ENCODE results near the gene LILRB4. TPM values are rescaled to one million over a fixed set of nuclear protein-coding genes. Genes with fewer than 3 reads are reported as not detected.
"Not testable (repeated sequence)": the region's sequence is repeated elsewhere in the genome, so short reads cannot be mapped to it uniquely, and the experiment has no call there.

Gene LILRB4
- total RNA-seq, 1 donor from 2014 or later: not detected

- no peaks in the 10 kb centered on the region for H3K36me3 Mint-ChIP-seq
- no peaks in the 10 kb centered on the region for H3K4me1 Mint-ChIP-seq (ENCODE audit: unreplicated experiment)
- H3K9me3 Mint-ChIP-seq: no peaks in the 10 kb centered on the region
- no peaks in the 10 kb centered on the region for H3K27me3 Mint-ChIP-seq
- no peak for TF ChIP-seq CTCF (conservative IDR thresholded peaks at IDR 0.05)
- H3K27ac Mint-ChIP-seq: no peak overlapping the region
- H3K4me3 Mint-ChIP-seq: no peak overlapping the region
- DNase-seq (ENCODE audit: extremely low spot score, unreplicated experiment): no peak
Measured at GRCh38 chr19:54677217-54677616, 14.4 kb downstream of the LILRB4 start.

GRCh38 chr19:54681596-54681995 is 18.8 kb downstream of the LILRB4 start:
- H3K9me3 Mint-ChIP-seq; H3K36me3 Mint-ChIP-seq; H3K4me3 Mint-ChIP-seq; DNase-seq (ENCODE audit: extremely low spot score, unreplicated experiment); H3K27ac Mint-ChIP-seq; H3K27me3 Mint-ChIP-seq; H3K4me1 Mint-ChIP-seq (ENCODE audit: unreplicated experiment): not testable (repeated sequence)

DNA sequence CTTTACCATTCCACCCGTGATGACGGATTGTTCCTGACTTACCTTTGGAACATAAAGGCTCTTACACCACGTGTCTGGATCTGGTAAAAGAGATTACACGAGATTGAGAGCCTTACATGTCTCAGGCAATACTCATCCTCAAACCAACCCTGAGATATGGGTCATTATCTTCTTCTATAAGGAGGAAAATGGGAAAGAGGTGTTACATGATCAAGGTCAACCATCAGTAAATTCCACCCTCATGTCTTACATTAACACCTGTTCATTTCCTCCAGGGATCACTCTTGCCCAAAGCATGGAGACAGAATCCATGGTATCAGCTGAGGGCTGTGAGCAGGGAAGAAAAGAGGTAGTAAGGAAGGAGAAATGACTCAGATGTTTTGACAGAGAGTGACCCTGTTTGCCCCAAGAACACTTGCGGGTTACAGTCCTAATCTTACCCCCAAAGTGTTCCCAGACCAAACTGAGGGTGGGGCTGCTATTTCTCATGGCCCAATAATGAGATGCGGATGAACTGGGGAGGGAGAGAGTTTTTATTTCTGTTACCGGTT is 19.6 kb downstream of the LILRB4 start:
- Mint-ChIP-seq H3K27me3 (no peaks in the 10 kb centered on the region), H3K9me3 (no peaks in the 10 kb centered on the region), H3K27ac (no peak overlapping the region), H3K4me1 (ENCODE audit: unreplicated experiment) (no peaks in the 10 kb centered on the region), H3K36me3 (no peaks in the 10 kb centered on the region), H3K4me3 (no peak overlapping the region)
- TF ChIP-seq CTCF (conservative IDR thresholded peaks at IDR 0.05): no peak
- DNase-seq (ENCODE audit: extremely low spot score, unreplicated experiment): no peak

- Mint-ChIP-seq H3K27ac (no peak overlapping the region), H3K4me3 (no peak overlapping the region), H3K9me3 (no peaks in the 10 kb centered on the region), H3K36me3 (no peaks in the 10 kb centered on the region), H3K4me1 (ENCODE audit: unreplicated experiment) (no peaks in the 10 kb centered on the region), H3K27me3 (no peaks in the 10 kb centered on the region)
- no peak for TF ChIP-seq CTCF (conservative IDR thresholded peaks at IDR 0.05)
- no peak for DNase-seq (ENCODE audit: extremely low spot score, unreplicated experiment)
Measured at GRCh38 chr19:54684527-54684926, 21.7 kb downstream of the LILRB4 start.

DNA sequence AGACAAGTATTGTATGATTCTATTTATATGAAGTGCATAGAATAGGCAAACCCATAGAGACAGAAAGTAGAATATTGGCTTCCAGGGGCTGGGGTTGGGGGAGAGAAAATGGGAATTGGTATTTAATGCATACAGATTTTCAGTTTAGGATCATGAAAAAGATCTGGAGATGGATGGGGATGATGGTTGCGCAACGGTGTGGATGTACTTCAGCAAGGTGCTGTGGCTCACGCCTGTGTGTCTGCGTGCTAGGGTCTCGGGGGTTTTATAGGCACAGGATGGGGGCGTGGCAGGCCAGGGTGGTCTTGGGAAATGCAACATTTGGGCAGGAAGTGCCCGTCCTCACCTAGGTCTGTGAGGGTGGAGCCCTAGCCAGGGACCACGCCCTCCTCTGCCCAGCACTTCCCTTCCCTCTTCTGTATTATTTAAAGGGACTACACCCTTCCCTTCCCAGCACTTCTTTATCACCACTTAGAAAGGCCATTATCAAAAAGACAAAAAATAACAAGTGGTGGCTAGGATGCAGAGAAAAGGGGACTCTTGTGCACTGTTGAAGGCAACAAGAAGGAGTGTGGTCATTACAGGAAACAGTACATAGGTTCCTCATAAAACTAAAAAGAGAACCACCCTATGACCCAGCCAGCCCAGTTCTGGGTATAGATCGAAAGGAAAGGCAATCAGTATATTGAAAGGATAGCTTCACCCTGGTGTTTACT is 29.0 kb downstream of the LILRB4 start:
- H3K4me3 Mint-ChIP-seq: no peak overlapping the region
- H3K27me3 Mint-ChIP-seq: no peaks in the 10 kb centered on the region
- no peaks in the 10 kb centered on the region for H3K36me3 Mint-ChIP-seq
- no peak for DNase-seq (ENCODE audit: extremely low spot score, unreplicated experiment)
- no peak for TF ChIP-seq CTCF (conservative IDR thresholded peaks at IDR 0.05)
- H3K9me3 Mint-ChIP-seq: peaks cover 3% of the 10 kb centered on the region
- H3K4me1 Mint-ChIP-seq (ENCODE audit: unreplicated experiment): no peaks in the 10 kb centered on the region
- no peak overlapping the region for H3K27ac Mint-ChIP-seq

DNA sequence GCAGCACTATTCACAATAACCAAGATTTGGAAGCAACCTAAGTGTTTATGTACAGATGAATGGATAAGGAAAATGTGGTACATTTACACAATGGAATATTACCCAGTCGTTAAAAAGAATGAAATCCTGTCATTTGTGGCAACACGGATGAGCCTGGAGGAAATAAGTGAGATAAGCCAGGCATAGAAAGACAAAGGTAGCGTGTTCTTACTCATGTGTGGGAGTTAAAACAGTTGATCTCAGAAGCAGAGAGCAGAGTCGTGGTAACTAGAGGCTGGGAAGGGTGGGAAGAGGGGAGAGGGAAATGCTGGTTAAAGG is 29.5 kb downstream of the LILRB4 start:
- Mint-ChIP-seq H3K9me3 (peaks cover 3% of the 10 kb centered on the region), H3K4me3 (no peak overlapping the region), H3K27me3 (no peaks in the 10 kb centered on the region), H3K4me1 (ENCODE audit: unreplicated experiment) (no peaks in the 10 kb centered on the region), H3K36me3 (no peaks in the 10 kb centered on the region), H3K27ac (no peak overlapping the region)
- no peak for TF ChIP-seq CTCF (conservative IDR thresholded peaks at IDR 0.05)
- DNase-seq (ENCODE audit: extremely low spot score, unreplicated experiment): no peak
